ENCODE results near the gene MARS1.
"Not testable (repeated sequence)": the region's sequence is repeated elsewhere in the genome, so short reads cannot be mapped to it uniquely, and the experiment has no call there.

Gene MARS1

GRCh38 chr12:57553343-57554202 is 65.7 kb downstream of the MARS1 start:
- DNase-seq, result peak; percentile 65

GRCh38 chr12:57554453-57554852 is 66.6 kb downstream of the MARS1 start:
- DNase-seq, result no peak

- no peak for DNase-seq
These were observed 67.0 kb downstream of the MARS1 start for GRCh38 chr12:57554897-57555296.

GRCh38 chr12:57558864-57559263 is 71.0 kb downstream of the MARS1 start:
- DNase-seq, result no peak

GRCh38 chr12:57560516-57560915 is 72.6 kb downstream of the MARS1 start:
- no peak for DNase-seq

GRCh38 chr12:57561117-57561516 is 73.2 kb downstream of the MARS1 start:
- not testable (repeated sequence) for DNase-seq

GRCh38 chr12:57563358-57563757 is 75.5 kb downstream of the MARS1 start:
- no peak for DNase-seq

- DNase-seq, result no peak
These were observed 76.4 kb downstream of the MARS1 start for GRCh38 chr12:57564178-57564740.

Data from NCI-H1092 (cell line).